Endodermal cell (in vitro differentiated cells): ENCODE measurements around the gene CDC42BPG. TPM values are rescaled to one million over a fixed set of nuclear protein-coding genes. Genes with fewer than 3 reads are reported as not detected.

Source experiments
- DNase-seq: peaks from one replicate; pipeline ENCODE4 v3.0.0-alpha.2; 2017
- H3K27ac ChIP-seq: 2 replicates; pipeline ENCODE4 v1.5.1; 2013; ENCODE audit warnings: mild to moderate bottlenecking, low read depth, low read length, moderate library complexity
- H3K27me3 ChIP-seq: 2 replicates; pipeline ENCODE4 v1.6.1; 2013; ENCODE audit warnings: mild to moderate bottlenecking, low read length, moderate library complexity; ENCODE audit not compliant: insufficient read depth, control insufficient read depth, poor library complexity, severe bottlenecking
- H3K36me3 ChIP-seq: 2 replicates; pipeline ENCODE4 v1.7.0; 2013; ENCODE audit warnings: mild to moderate bottlenecking, low read length, moderate library complexity; ENCODE audit not compliant: control insufficient read depth, insufficient read depth
- H3K4me1 ChIP-seq: one replicate; pipeline ENCODE4 v1.7.0; 2013; ENCODE audit warnings: low read length; ENCODE audit not compliant: control insufficient read depth, insufficient read depth
- H3K4me3 ChIP-seq: 2 replicates; pipeline ENCODE4 v1.5.1; 2013; ENCODE audit warnings: mild to moderate bottlenecking, low read length, moderate library complexity
- H3K9ac ChIP-seq: 2 replicates; pipeline ENCODE4 v1.6.1; 2013; ENCODE audit warnings: mild to moderate bottlenecking, low read length, moderate library complexity; ENCODE audit not compliant: poor library complexity, severe bottlenecking; ENCODE audit errors: extremely low read depth
- H3K9me3 ChIP-seq: 2 replicates; pipeline ENCODE4 v1.6.1; 2013; ENCODE audit warnings: mild to moderate bottlenecking, low read length, moderate library complexity; ENCODE audit not compliant: control insufficient read depth
- H3K27ac Mint-ChIP-seq: 2 replicates; pipeline ENCODE4 v1.8.0; 2020; ENCODE audit warnings: mixed read lengths
- H3K27me3 Mint-ChIP-seq: 2 replicates; pipeline ENCODE4 v1.8.0; 2021; ENCODE audit warnings: mild to moderate bottlenecking, mixed read lengths; ENCODE audit not compliant: insufficient read depth
- H3K36me3 Mint-ChIP-seq: 2 replicates; pipeline ENCODE4 v1.8.0; 2020; ENCODE audit warnings: low read depth, mixed read lengths
- H3K4me1 Mint-ChIP-seq: 2 replicates; pipeline ENCODE4 v1.8.0; 2020; ENCODE audit warnings: mixed read lengths
- H3K4me3 Mint-ChIP-seq: 2 replicates; pipeline ENCODE4 v1.8.0; 2020; ENCODE audit warnings: mild to moderate bottlenecking, moderate library complexity, mixed read lengths
- H3K9me3 Mint-ChIP-seq: 2 replicates; pipeline ENCODE4 v1.8.0; 2020; ENCODE audit warnings: mild to moderate bottlenecking, mixed read lengths
- CTCF ChIP-seq: fragments of 200-600 bp; sonication (generic); conservative IDR thresholded peaks from 2 replicates; pipeline ENCODE4 v1.5.0; 2021; ENCODE audit warnings: antibody characterized with exemption, mild to moderate bottlenecking
- WGBS, 2 experiments: methylation state at CpG; one replicate each; pipeline versions ENCODE4 v1.1.5 to v1.1.7; 2013; ENCODE audit warnings: missing lambda C conversion rate in 2 of 2, mixed read lengths in 1 of 2; ENCODE audit not compliant: insufficient coverage in 1 of 2, insufficient read length in 1 of 2; 5-methylcytosine and 5-hydroxymethylcytosine counted together
- total RNA-seq, 2 donors: library from RNA; stranded (reverse); fragmentation: NEBNext Ultra II Directional in 1 of 2; extraction: Animal tissue kit (Norgen Biotek cat#: 25700) in 1 of 2; gene quantifications; 2 replicates in 1 of 2; 3 replicates in 1 of 2; pipeline ENCODE4 v1.2.1, GENCODE V29; 2021

Gene CDC42BPG
- total RNA-seq, 2 donors from 2014 or later = 11.1 to 12.6 TPM

DNA sequence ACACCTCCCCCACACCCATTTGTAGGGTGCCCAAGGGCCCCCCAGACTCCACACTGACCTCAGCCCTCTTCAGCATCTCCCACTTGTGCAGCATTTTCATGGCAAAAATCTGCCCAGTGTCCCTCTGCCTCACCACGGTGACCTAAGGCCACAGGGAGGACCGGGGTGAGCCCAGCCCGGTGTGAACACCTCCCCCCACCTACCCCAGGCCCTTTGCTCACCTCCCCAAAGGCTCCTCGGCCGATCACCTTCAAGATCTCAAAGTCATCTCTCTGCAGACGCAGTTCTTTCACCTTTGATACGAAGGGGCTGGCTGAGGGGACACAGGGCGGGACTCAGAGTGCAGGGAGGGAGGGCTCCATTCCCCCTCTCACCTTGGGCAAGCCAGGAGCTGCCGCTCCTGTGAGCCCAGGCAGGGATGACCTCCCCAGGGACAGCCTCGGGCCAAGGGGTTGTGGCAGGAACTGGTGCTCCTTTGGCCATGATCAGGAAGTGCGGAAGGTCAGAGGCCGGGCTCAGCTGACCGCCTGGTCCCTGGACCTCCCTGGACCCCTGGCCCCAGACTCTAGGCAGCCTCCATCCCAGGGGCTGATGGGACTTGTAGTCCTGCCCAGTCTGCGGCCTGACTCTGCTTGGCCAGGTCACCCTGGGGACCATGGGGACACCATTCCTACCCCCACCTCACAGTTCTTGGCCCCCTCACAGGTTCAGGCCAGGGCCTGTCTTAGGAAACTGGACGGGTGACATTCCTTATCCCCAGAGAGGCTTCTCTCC, 2.7 kb downstream of the CDC42BPG start:
- no peak overlapping the region for H3K27ac Mint-ChIP-seq
- H3K27me3 Mint-ChIP-seq = no peaks in the 10 kb centered on the region
- peaks cover 4% of the 10 kb centered on the region for H3K36me3 Mint-ChIP-seq
- Histone ChIP-seq H3K9me3 (no peaks in the 10 kb centered on the region), H3K4me3 (no peak overlapping the region), H3K27ac (no peak overlapping the region), H3K4me1 (peaks cover 5% of the 10 kb centered on the region), H3K9ac (no peak overlapping the region), H3K27me3 (no peaks in the 10 kb centered on the region), H3K36me3 (no peaks in the 10 kb centered on the region)
- H3K4me3 Mint-ChIP-seq = no peak overlapping the region
- no peaks in the 10 kb centered on the region for H3K9me3 Mint-ChIP-seq
- DNase-seq = no peak
- peaks cover 18% of the 10 kb centered on the region for H3K4me1 Mint-ChIP-seq
- TF ChIP-seq CTCF = no peak
- WGBS, 2 experiments = 85 to 92% methylated on average over 6 to 15 of the region's 15 CpGs

- Histone ChIP-seq H3K27ac (no peak overlapping the region), H3K36me3 (no peaks in the 10 kb centered on the region), H3K9me3 (no peaks in the 10 kb centered on the region), H3K9ac (no peak overlapping the region), H3K4me1 (peaks cover 5% of the 10 kb centered on the region), H3K4me3 (no peak overlapping the region), H3K27me3 (no peaks in the 10 kb centered on the region)
- H3K4me1 Mint-ChIP-seq = peaks cover 18% of the 10 kb centered on the region
- no peak for TF ChIP-seq CTCF
- no peak overlapping the region for H3K27ac Mint-ChIP-seq
- H3K9me3 Mint-ChIP-seq = no peaks in the 10 kb centered on the region
- DNase-seq = no peak
- 94 to 95% methylated on average over 17 to 24 of the region's 24 CpGs for WGBS, 2 experiments
- H3K36me3 Mint-ChIP-seq = peaks cover 4% of the 10 kb centered on the region
- no peak overlapping the region for H3K4me3 Mint-ChIP-seq
- no peaks in the 10 kb centered on the region for H3K27me3 Mint-ChIP-seq
Observed at GRCh38 chr11:64839887-64840782, 4.3 kb downstream of the CDC42BPG start.

GRCh38 chr11:64839335-64839734, 5.1 kb downstream of the CDC42BPG start:
- DNase-seq = no peak
- no peak overlapping the region for H3K27ac Mint-ChIP-seq
- no peak for TF ChIP-seq CTCF

More at GRCh38 chr11:64839335-64839734, 5.1 kb downstream of the CDC42BPG start:
- peaks cover 4% of the 10 kb centered on the region for H3K36me3 Mint-ChIP-seq
- no peak overlapping the region for H3K27ac ChIP-seq
- peaks cover 5% of the 10 kb centered on the region for H3K4me1 ChIP-seq
- no peaks in the 10 kb centered on the region for H3K27me3 Mint-ChIP-seq
- H3K4me3 ChIP-seq = no peak overlapping the region
- no peaks in the 10 kb centered on the region for H3K27me3 ChIP-seq
- WGBS, 2 experiments = 93 to 94% methylated on average over 5 to 13 of the region's 13 CpGs
- H3K36me3 ChIP-seq = no peaks in the 10 kb centered on the region
- H3K9me3 ChIP-seq = no peaks in the 10 kb centered on the region
- H3K9me3 Mint-ChIP-seq = no peaks in the 10 kb centered on the region
- peaks cover 18% of the 10 kb centered on the region for H3K4me1 Mint-ChIP-seq
- H3K9ac ChIP-seq = no peak overlapping the region
- no peak overlapping the region for H3K4me3 Mint-ChIP-seq
